ENCODE measurements around the gene DDX4.

Gene DDX4

GRCh38 chr5:55821731-55822512 is 84.1 kb downstream of the DDX4 start:
- Histone ChIP-seq H3K27ac (ENCODE audit: low read depth, low read length) (no peak overlapping the region), H3K36me3 (ENCODE audit: control insufficient read depth, insufficient read depth, low read length) (no peaks in the 10 kb centered on the region), H3K9ac (ENCODE audit: low read length) (no peak overlapping the region), H3K4me3 (ENCODE audit: low read depth, low read length) (peak overlapping the region; percentile 56), H3K4me1 (ENCODE audit: control insufficient read depth, insufficient read depth, low read length) (no peaks in the 10 kb centered on the region; the same call in 1 of the 2 replicates), H3K9me3 (ENCODE audit: control insufficient read depth, insufficient read depth, low read depth, low read length) (no peaks in the 10 kb centered on the region), H3K27me3 (ENCODE audit: control insufficient read depth, insufficient read depth, low read length) (peaks cover 24% of the 10 kb centered on the region)

GRCh38 chr5:55823151-55823796 is 85.4 kb downstream of the DDX4 start:
- no peaks in the 10 kb centered on the region; the same call in 1 of the 2 replicates for H3K4me1 ChIP-seq (ENCODE audit: control insufficient read depth, insufficient read depth, low read length)
- H3K4me3 ChIP-seq (ENCODE audit: low read depth, low read length): no peak overlapping the region
- H3K9ac ChIP-seq (ENCODE audit: low read length): no peak overlapping the region
- no peaks in the 10 kb centered on the region for H3K36me3 ChIP-seq (ENCODE audit: control insufficient read depth, insufficient read depth, low read length)
- peaks cover 24% of the 10 kb centered on the region for H3K27me3 ChIP-seq (ENCODE audit: control insufficient read depth, insufficient read depth, low read length)
- no peak overlapping the region for H3K27ac ChIP-seq (ENCODE audit: low read depth, low read length)
- no peaks in the 10 kb centered on the region for H3K9me3 ChIP-seq (ENCODE audit: control insufficient read depth, insufficient read depth, low read depth, low read length)

- no peaks in the 10 kb centered on the region for H3K9me3 ChIP-seq (ENCODE audit: control insufficient read depth, insufficient read depth, low read depth, low read length)
- H3K36me3 ChIP-seq (ENCODE audit: control insufficient read depth, insufficient read depth, low read length): no peaks in the 10 kb centered on the region
- H3K4me3 ChIP-seq (ENCODE audit: low read depth, low read length): no peak overlapping the region
- H3K9ac ChIP-seq (ENCODE audit: low read length): no peak overlapping the region
- no peaks in the 10 kb centered on the region for H3K27me3 ChIP-seq (ENCODE audit: control insufficient read depth, insufficient read depth, low read length)
- no peaks in the 10 kb centered on the region for H3K4me1 ChIP-seq (ENCODE audit: control insufficient read depth, insufficient read depth, low read length)
- H3K27ac ChIP-seq (ENCODE audit: low read depth, low read length): no peak overlapping the region
These were observed 92.1 kb downstream of the DDX4 start for GRCh38 chr5:55829956-55830355.

GRCh38 chr5:55832446-55832845 is 94.6 kb downstream of the DDX4 start:
- no peaks in the 10 kb centered on the region for H3K27me3 ChIP-seq (ENCODE audit: control insufficient read depth, insufficient read depth, low read length)
- no peak overlapping the region for H3K9ac ChIP-seq (ENCODE audit: low read length)
- H3K36me3 ChIP-seq (ENCODE audit: control insufficient read depth, insufficient read depth, low read length): no peaks in the 10 kb centered on the region
- no peaks in the 10 kb centered on the region for H3K9me3 ChIP-seq (ENCODE audit: control insufficient read depth, insufficient read depth, low read depth, low read length)
- no peak overlapping the region for H3K4me3 ChIP-seq (ENCODE audit: low read depth, low read length)
- H3K27ac ChIP-seq (ENCODE audit: low read depth, low read length): no peak overlapping the region
- no peaks in the 10 kb centered on the region for H3K4me1 ChIP-seq (ENCODE audit: control insufficient read depth, insufficient read depth, low read length)

- Histone ChIP-seq H3K27me3 (ENCODE audit: control insufficient read depth, insufficient read depth, low read length) (no peaks in the 10 kb centered on the region), H3K9me3 (ENCODE audit: control insufficient read depth, insufficient read depth, low read depth, low read length) (no peaks in the 10 kb centered on the region), H3K27ac (ENCODE audit: low read depth, low read length) (no peak overlapping the region)
These were observed 98.3 kb downstream of the DDX4 start for GRCh38 chr5:55836191-55836590.

GRCh38 chr5:55841976-55842375 is 104.1 kb downstream of the DDX4 start:
- no peak overlapping the region for H3K4me3 ChIP-seq (ENCODE audit: low read depth, low read length)
- H3K9ac ChIP-seq (ENCODE audit: low read length): no peak overlapping the region
- 0 out of 2 replicates have a peak, but pooled peaks cover 2% of the 10 kb centered on the region for H3K9me3 ChIP-seq (ENCODE audit: control insufficient read depth, insufficient read depth, low read depth, low read length)
- no peaks in the 10 kb centered on the region for H3K36me3 ChIP-seq (ENCODE audit: control insufficient read depth, insufficient read depth, low read length)
- H3K27ac ChIP-seq (ENCODE audit: low read depth, low read length): no peak overlapping the region
- no peaks in the 10 kb centered on the region for H3K27me3 ChIP-seq (ENCODE audit: control insufficient read depth, insufficient read depth, low read length)
- H3K4me1 ChIP-seq (ENCODE audit: control insufficient read depth, insufficient read depth, low read length): no peaks in the 10 kb centered on the region

More at GRCh38 chr5:55836191-55836590, 98.3 kb downstream of the DDX4 start:
- Histone ChIP-seq H3K4me3 (ENCODE audit: low read depth, low read length) (no peak overlapping the region), H3K9ac (ENCODE audit: low read length) (no peak overlapping the region), H3K4me1 (ENCODE audit: control insufficient read depth, insufficient read depth, low read length) (no peaks in the 10 kb centered on the region), H3K36me3 (ENCODE audit: control insufficient read depth, insufficient read depth, low read length) (no peaks in the 10 kb centered on the region)

- Histone ChIP-seq H3K9ac (ENCODE audit: low read length) (no peak overlapping the region), H3K4me1 (ENCODE audit: control insufficient read depth, insufficient read depth, low read length) (no peaks in the 10 kb centered on the region), H3K4me3 (ENCODE audit: low read depth, low read length) (no peak overlapping the region), H3K27ac (ENCODE audit: low read depth, low read length) (no peak overlapping the region), H3K36me3 (ENCODE audit: control insufficient read depth, insufficient read depth, low read length) (no peaks in the 10 kb centered on the region), H3K9me3 (ENCODE audit: control insufficient read depth, insufficient read depth, low read depth, low read length) (0 out of 2 replicates have a peak, but pooled peaks cover 2% of the 10 kb centered on the region), H3K27me3 (ENCODE audit: control insufficient read depth, insufficient read depth, low read length) (no peaks in the 10 kb centered on the region)
These were observed 110.0 kb downstream of the DDX4 start for GRCh38 chr5:55847837-55848236.

GRCh38 chr5:55848783-55849182 is 110.9 kb downstream of the DDX4 start:
- no peak overlapping the region for H3K27ac ChIP-seq (ENCODE audit: low read depth, low read length)
- H3K4me3 ChIP-seq (ENCODE audit: low read depth, low read length): no peak overlapping the region
- H3K9me3 ChIP-seq (ENCODE audit: control insufficient read depth, insufficient read depth, low read depth, low read length): 0 out of 2 replicates have a peak, but pooled peaks cover 2% of the 10 kb centered on the region
- H3K36me3 ChIP-seq (ENCODE audit: control insufficient read depth, insufficient read depth, low read length): no peaks in the 10 kb centered on the region
- no peaks in the 10 kb centered on the region for H3K4me1 ChIP-seq (ENCODE audit: control insufficient read depth, insufficient read depth, low read length)
- no peak overlapping the region for H3K9ac ChIP-seq (ENCODE audit: low read length)
- H3K27me3 ChIP-seq (ENCODE audit: control insufficient read depth, insufficient read depth, low read length): no peaks in the 10 kb centered on the region

- Histone ChIP-seq H3K27ac (ENCODE audit: low read depth, low read length) (no peak within 1 kb of the TSS), H3K4me1 (ENCODE audit: control insufficient read depth, insufficient read depth, low read length) (no peaks in the 10 kb centered on the region), H3K36me3 (ENCODE audit: control insufficient read depth, insufficient read depth, low read length) (no peaks in the 10 kb centered on the region), H3K4me3 (ENCODE audit: low read depth, low read length) (no peak within 1 kb of the TSS), H3K9me3 (ENCODE audit: control insufficient read depth, insufficient read depth, low read depth, low read length) (no peaks in the 10 kb centered on the region), H3K9ac (ENCODE audit: low read length) (no peak within 1 kb of the TSS), H3K27me3 (ENCODE audit: control insufficient read depth, insufficient read depth, low read length) (no peaks in the 10 kb centered on the region)
These were observed 113.2 kb downstream of the DDX4 start, which contains the start of gene IL31RA for GRCh38 chr5:55850839-55851674. Gene IL31RA (plus strand): TSS chr5:55851357. CDS start chr5:55851571, 214 bp downstream.

GRCh38 chr5:55851675-55851979 is 113.8 kb downstream of the DDX4 start:
- H3K9ac ChIP-seq (ENCODE audit: low read length): no peak overlapping the region
- no peak overlapping the region for H3K27ac ChIP-seq (ENCODE audit: low read depth, low read length)
- H3K4me3 ChIP-seq (ENCODE audit: low read depth, low read length): no peak overlapping the region

GRCh38 chr5:55852503-55852902 is 114.6 kb downstream of the DDX4 start:
- no peaks in the 10 kb centered on the region for H3K4me1 ChIP-seq (ENCODE audit: control insufficient read depth, insufficient read depth, low read length)
- H3K27ac ChIP-seq (ENCODE audit: low read depth, low read length): no peak overlapping the region
- no peak overlapping the region for H3K9ac ChIP-seq (ENCODE audit: low read length)
- H3K27me3 ChIP-seq (ENCODE audit: control insufficient read depth, insufficient read depth, low read length): no peaks in the 10 kb centered on the region
- no peak overlapping the region for H3K4me3 ChIP-seq (ENCODE audit: low read depth, low read length)
- no peaks in the 10 kb centered on the region for H3K36me3 ChIP-seq (ENCODE audit: control insufficient read depth, insufficient read depth, low read length)
- no peaks in the 10 kb centered on the region for H3K9me3 ChIP-seq (ENCODE audit: control insufficient read depth, insufficient read depth, low read depth, low read length)

More at GRCh38 chr5:55851675-55851979, 113.8 kb downstream of the DDX4 start:
- H3K36me3 ChIP-seq (ENCODE audit: control insufficient read depth, insufficient read depth, low read length): no peaks in the 10 kb centered on the region
- H3K9me3 ChIP-seq (ENCODE audit: control insufficient read depth, insufficient read depth, low read depth, low read length): no peaks in the 10 kb centered on the region
- no peaks in the 10 kb centered on the region for H3K27me3 ChIP-seq (ENCODE audit: control insufficient read depth, insufficient read depth, low read length)
- H3K4me1 ChIP-seq (ENCODE audit: control insufficient read depth, insufficient read depth, low read length): no peaks in the 10 kb centered on the region

All from HUES6 (cell line).